ENCODE data around the gene CEP20.
A peak's percentile ranks its signal among the peaks of the same experiment; 100 is the strongest.

The CEP20 gene

GRCh38 chr16:15911198-15911597, 22.8 kb upstream of the CEP20 start:
- DNase-seq (ENCODE audit: low spot score), result no peak
- H3K4me3 Mint-ChIP-seq, result no peak overlapping the region
- H3K4me1 Mint-ChIP-seq (ENCODE audit: low read depth), result peaks cover 16% of the 10 kb centered on the region
- no peaks in the 10 kb centered on the region for H3K9me3 Mint-ChIP-seq
- no peaks in the 10 kb centered on the region for H3K27me3 Mint-ChIP-seq (ENCODE audit: low read depth)
- H3K27ac Mint-ChIP-seq, result peak overlapping the region; percentile 42
- H3K36me3 Mint-ChIP-seq (ENCODE audit: low read depth), result no peaks in the 10 kb centered on the region

DNA sequence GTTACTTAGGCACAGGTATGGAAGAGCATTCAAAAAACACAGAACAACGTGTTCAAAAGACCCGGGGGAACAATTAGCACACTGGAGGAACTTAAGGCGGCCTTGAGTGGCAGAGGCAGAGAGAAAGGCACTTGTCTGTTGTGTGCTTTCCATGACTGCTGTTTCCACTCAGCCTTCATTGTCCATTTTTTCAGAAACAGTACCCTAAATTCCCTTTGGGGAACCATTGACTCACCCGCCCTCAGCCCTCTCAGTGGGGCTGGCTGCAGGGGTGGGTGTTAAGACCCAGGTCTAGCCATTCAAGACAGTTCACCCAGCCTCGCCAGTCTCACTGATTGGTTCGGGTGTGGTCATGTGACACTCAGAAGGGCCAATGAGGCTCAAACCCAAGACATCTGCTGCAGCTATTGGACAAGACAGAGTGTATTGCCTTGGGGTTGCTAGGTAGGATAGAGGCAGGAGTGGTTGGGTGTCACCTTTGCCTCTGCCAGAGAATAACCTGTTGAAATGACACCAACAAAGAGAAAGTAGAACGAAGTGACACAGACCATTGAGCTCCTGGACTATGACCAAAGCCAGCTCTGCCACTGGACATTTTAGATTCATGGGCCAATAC, 19.6 kb upstream of the CEP20 start:
- Mint-ChIP-seq H3K27ac (no peak overlapping the region), H3K4me1 (ENCODE audit: low read depth) (peaks cover 12% of the 10 kb centered on the region), H3K4me3 (no peak overlapping the region), H3K9me3 (no peaks in the 10 kb centered on the region), H3K36me3 (ENCODE audit: low read depth) (no peaks in the 10 kb centered on the region), H3K27me3 (ENCODE audit: low read depth) (no peaks in the 10 kb centered on the region)
- DNase-seq (ENCODE audit: low spot score), result peak; percentile 53

DNA sequence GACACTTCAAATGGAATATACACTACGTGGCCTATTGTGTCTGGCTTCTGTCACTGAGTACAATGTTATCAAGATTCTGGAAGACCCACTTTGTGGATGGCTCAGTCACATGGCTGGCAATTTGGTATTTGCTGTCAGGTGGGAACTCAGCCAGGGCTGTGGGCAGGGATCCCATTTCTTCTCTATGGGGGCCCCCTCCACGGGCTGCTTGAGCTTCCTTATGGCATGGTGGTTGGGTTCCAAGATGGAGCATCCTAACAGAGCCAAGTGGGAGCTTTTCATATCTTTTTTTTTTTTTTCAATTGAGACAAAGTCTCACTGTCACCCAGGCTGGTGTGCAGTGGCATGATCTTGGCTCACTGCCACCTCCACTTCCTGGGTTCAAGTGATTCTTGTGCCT, 18.0 kb upstream of the CEP20 start:
- Mint-ChIP-seq H3K9me3 (no peaks in the 10 kb centered on the region), H3K4me3 (no peak overlapping the region), H3K36me3 (ENCODE audit: low read depth) (no peaks in the 10 kb centered on the region), H3K4me1 (ENCODE audit: low read depth) (peaks cover 7% of the 10 kb centered on the region), H3K27ac (no peak overlapping the region), H3K27me3 (ENCODE audit: low read depth) (no peaks in the 10 kb centered on the region)
- DNase-seq (ENCODE audit: low spot score), result no peak

GRCh38 chr16:15903960-15904359, 15.6 kb upstream of the CEP20 start:
- no peaks in the 10 kb centered on the region for H3K27me3 Mint-ChIP-seq (ENCODE audit: low read depth)
- peaks cover 18% of the 10 kb centered on the region for H3K4me1 Mint-ChIP-seq (ENCODE audit: low read depth)
- no peaks in the 10 kb centered on the region for H3K36me3 Mint-ChIP-seq (ENCODE audit: low read depth)
- no peak overlapping the region for H3K27ac Mint-ChIP-seq
- H3K4me3 Mint-ChIP-seq, result no peak overlapping the region
- DNase-seq (ENCODE audit: low spot score), result no peak
- no peaks in the 10 kb centered on the region for H3K9me3 Mint-ChIP-seq

- Mint-ChIP-seq H3K4me3 (no peak overlapping the region), H3K27me3 (ENCODE audit: low read depth) (no peaks in the 10 kb centered on the region), H3K9me3 (no peaks in the 10 kb centered on the region), H3K36me3 (ENCODE audit: low read depth) (no peaks in the 10 kb centered on the region), H3K27ac (no peak overlapping the region), H3K4me1 (ENCODE audit: low read depth) (peaks cover 36% of the 10 kb centered on the region)
- DNase-seq (ENCODE audit: low spot score), result no peak
These were observed 12.6 kb upstream of the CEP20 start for GRCh38 chr16:15900901-15901500.

GRCh38 chr16:15900357-15900756, 12.0 kb upstream of the CEP20 start:
- Mint-ChIP-seq H3K9me3 (no peaks in the 10 kb centered on the region), H3K4me3 (no peak overlapping the region), H3K4me1 (ENCODE audit: low read depth) (peaks cover 36% of the 10 kb centered on the region), H3K27ac (no peak overlapping the region), H3K27me3 (ENCODE audit: low read depth) (no peaks in the 10 kb centered on the region), H3K36me3 (ENCODE audit: low read depth) (no peaks in the 10 kb centered on the region)
- no peak for DNase-seq (ENCODE audit: low spot score)

DNA sequence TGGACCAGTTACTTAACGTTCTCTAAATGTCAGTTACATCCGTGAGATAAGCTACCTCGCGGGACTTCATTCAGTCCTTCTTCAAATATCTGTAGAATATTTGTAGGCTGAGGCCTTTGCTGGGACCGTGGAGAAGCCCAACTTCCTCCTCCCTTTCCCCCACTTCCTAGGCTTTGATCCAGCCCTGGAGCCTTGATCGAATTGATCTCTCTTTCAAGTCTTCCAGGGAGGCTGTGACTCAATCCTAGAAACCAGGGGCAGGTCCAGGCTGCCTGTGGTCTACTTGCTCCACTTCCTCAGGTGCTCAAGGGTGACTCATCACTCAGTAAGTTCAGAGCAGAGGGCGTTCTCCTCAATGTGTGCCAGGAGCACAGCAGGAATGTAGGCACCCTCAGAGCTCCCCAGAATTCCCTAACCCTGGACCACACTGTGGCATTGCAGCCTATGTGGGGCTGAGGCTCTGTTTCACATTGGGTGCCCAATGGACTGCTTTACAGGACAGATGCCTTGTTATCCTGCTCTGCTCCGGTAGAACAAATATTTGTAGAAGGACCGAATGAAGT, 11.2 kb upstream of the CEP20 start:
- no peaks in the 10 kb centered on the region for H3K36me3 Mint-ChIP-seq (ENCODE audit: low read depth)
- H3K27me3 Mint-ChIP-seq (ENCODE audit: low read depth), result no peaks in the 10 kb centered on the region
- H3K4me3 Mint-ChIP-seq, result peak overlapping the region; percentile 21
- H3K27ac Mint-ChIP-seq, result peak overlapping the region; percentile 56
- H3K4me1 Mint-ChIP-seq (ENCODE audit: low read depth), result peaks cover 41% of the 10 kb centered on the region
- no peaks in the 10 kb centered on the region for H3K9me3 Mint-ChIP-seq
- DNase-seq (ENCODE audit: low spot score), result peak; percentile 71

GRCh38 chr16:15898654-15899053, 10.3 kb upstream of the CEP20 start:
- Mint-ChIP-seq H3K4me3 (peak overlapping the region; percentile 79), H3K9me3 (no peaks in the 10 kb centered on the region), H3K4me1 (ENCODE audit: low read depth) (peaks cover 42% of the 10 kb centered on the region), H3K27ac (peak overlapping the region; percentile 90), H3K27me3 (ENCODE audit: low read depth) (no peaks in the 10 kb centered on the region), H3K36me3 (ENCODE audit: low read depth) (no peaks in the 10 kb centered on the region)
- DNase-seq (ENCODE audit: low spot score), result no peak

DNA sequence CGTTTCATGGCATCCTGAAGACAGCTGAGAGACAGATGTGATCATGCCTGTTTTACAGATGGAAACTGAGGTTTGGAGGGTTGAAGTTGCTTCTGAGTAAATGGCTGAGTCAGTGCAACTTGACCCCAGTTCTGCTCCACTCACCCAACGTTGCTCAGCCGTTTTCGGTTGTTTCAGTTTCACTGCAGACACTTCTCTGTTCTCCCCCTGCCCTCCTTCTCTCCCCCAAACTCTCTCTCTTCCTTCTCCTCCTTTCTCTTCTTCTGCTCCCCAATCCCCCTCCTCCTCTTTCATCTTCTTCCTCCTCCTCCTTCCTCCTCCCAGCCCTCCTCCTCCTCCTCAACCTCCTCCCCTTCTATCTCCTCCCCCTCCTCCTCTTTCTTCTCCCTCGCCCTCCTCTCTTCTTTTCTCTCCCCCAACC, 9.4 kb upstream of the CEP20 start:
- Mint-ChIP-seq H3K27ac (peak overlapping the region; percentile 90), H3K4me3 (peak overlapping the region; percentile 79), H3K9me3 (no peaks in the 10 kb centered on the region), H3K4me1 (ENCODE audit: low read depth) (peaks cover 43% of the 10 kb centered on the region), H3K27me3 (ENCODE audit: low read depth) (no peaks in the 10 kb centered on the region), H3K36me3 (ENCODE audit: low read depth) (no peaks in the 10 kb centered on the region)
- peak; percentile 71 for DNase-seq (ENCODE audit: low spot score)

DNA sequence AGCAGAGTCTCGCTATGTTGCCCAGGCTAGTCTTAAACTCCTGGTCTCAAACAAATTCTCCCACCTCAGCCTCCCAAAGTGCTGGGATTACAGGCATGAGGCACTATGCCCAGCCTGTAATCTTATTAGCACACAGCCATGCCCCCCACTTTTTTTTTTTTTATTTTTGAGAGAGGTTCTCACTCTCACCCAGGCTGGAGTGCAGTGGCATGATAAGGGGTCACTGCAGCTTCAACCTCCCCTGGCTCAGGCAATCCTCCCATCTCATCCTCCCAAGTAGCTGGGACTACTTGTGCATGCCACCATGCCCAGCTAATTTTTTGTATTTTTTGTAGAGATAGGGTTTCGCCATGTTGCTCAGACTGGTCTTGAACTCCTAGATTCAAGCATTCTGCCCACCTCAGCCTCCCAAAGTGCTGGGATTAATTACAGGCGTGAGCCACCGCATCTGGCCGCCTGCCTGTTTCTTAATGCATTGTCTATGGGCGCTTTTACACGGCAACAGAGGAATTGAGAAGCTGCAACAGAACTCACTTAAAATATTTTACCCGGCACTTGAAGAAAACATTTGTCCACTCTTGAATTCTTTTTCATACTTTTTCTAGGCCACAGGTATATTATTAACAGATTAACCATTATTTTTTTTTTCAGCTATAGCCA, 8.8 kb upstream of the CEP20 start:
- Mint-ChIP-seq H3K27me3 (ENCODE audit: low read depth) (no peaks in the 10 kb centered on the region), H3K4me1 (ENCODE audit: low read depth) (peaks cover 42% of the 10 kb centered on the region), H3K4me3 (peak overlapping the region; percentile 79), H3K36me3 (ENCODE audit: low read depth) (no peaks in the 10 kb centered on the region), H3K27ac (peak overlapping the region; percentile 90), H3K9me3 (no peaks in the 10 kb centered on the region)
- no peak for DNase-seq (ENCODE audit: low spot score)

DNA sequence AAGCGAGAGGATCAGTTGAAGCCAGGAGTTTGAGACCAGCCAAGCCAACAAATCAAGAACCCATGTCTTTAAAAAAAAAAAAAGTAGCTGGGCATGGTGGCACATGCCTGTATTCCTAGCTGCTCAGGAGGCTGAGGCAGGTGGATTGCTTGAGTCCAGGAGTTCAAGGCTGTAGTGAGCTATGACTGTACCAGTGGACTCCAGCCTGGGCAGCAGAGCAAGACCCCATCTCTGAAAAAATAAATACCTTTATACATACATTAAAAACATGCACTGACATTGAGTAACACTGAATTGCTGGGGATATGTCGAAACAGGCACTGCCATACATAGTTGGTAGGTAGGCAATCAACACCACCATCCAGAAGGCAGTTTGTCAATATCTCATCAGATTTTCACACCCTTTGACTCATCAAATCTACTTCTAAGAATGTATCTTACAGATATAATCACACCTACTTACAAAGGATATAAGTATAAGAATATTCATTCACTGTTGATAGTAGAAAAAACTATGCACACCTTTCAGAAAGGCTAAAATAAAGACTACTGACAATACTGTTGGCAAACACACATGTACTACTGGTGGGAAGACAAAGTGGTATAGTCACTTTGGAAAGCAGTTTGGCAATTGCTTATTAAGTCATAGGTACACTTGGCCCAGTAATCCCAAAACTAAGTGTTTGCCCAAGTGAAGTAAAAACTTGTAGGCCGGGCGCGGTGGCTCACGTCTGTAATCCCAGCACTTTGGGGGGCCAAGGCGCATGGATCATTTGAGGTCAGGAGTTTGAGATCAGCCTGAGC, 6.4 kb upstream of the CEP20 start:
- H3K9me3 Mint-ChIP-seq, result no peaks in the 10 kb centered on the region

DNA sequence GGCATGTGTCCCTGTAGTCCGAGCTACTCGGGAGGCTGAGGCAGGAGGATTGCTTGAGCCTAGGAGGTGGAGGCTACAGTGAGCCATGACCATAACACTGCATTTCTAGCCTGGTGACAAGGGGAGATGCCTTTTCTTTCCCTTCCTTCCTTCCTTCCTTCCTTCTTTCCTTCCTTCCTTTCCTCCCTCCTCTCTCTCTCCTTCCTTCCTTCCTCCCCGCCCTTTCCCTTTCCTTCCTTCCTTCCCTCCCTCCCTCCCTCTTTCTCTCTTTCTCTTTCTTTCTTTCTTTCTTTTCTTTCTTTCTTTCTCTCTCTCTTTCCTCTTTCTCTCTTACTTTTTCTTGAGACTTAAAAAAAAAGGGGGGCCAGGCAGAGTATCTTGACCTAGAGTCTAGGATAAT, 3.1 kb upstream of the CEP20 start:
- H3K27ac Mint-ChIP-seq, result no peak overlapping the region
- no peak for DNase-seq (ENCODE audit: low spot score)
- peaks cover 31% of the 10 kb centered on the region for H3K4me1 Mint-ChIP-seq (ENCODE audit: low read depth)
- H3K36me3 Mint-ChIP-seq (ENCODE audit: low read depth), result peaks cover 11% of the 10 kb centered on the region
- H3K4me3 Mint-ChIP-seq, result no peak overlapping the region
- no peaks in the 10 kb centered on the region for H3K27me3 Mint-ChIP-seq (ENCODE audit: low read depth)
- no peaks in the 10 kb centered on the region for H3K9me3 Mint-ChIP-seq

More for the DNA sequence above, 6.4 kb upstream of the CEP20 start:
- no peak overlapping the region for H3K4me3 Mint-ChIP-seq
- H3K27me3 Mint-ChIP-seq (ENCODE audit: low read depth), result no peaks in the 10 kb centered on the region
- no peaks in the 10 kb centered on the region for H3K36me3 Mint-ChIP-seq (ENCODE audit: low read depth)
- no peak for DNase-seq (ENCODE audit: low spot score)
- H3K4me1 Mint-ChIP-seq (ENCODE audit: low read depth), result peaks cover 41% of the 10 kb centered on the region
- H3K27ac Mint-ChIP-seq, result peak overlapping the region; percentile 15

DNA sequence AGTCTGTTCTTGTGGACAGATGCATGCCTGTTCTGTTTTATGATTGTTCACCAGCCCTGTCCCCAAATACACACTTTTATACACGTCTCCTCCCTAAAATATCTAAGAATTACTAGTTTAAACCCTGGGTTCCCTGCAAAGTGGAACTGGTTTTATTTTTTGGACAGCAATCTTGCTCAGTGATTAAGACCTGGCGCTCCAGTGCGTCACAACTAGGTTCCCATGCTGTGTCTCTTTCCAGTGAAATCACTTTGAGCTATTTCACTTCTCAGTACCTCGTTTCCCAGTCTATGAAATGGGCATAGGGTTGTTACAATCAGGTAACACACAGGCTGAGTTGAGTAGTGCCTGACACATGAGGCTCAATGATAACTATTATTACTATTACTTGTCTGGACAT, 1.1 kb downstream of the CEP20 start:
- Mint-ChIP-seq H3K27me3 (ENCODE audit: low read depth) (no peaks in the 10 kb centered on the region), H3K4me3 (peak overlapping the region; percentile 94), H3K9me3 (no peaks in the 10 kb centered on the region), H3K4me1 (ENCODE audit: low read depth) (peaks cover 34% of the 10 kb centered on the region), H3K27ac (peak overlapping the region; percentile 95), H3K36me3 (ENCODE audit: low read depth) (peaks cover 28% of the 10 kb centered on the region)
- no peak for DNase-seq (ENCODE audit: low spot score)

GRCh38 chr16:15886078-15886477, 2.3 kb downstream of the CEP20 start:
- Mint-ChIP-seq H3K9me3 (no peaks in the 10 kb centered on the region), H3K4me1 (ENCODE audit: low read depth) (peaks cover 28% of the 10 kb centered on the region), H3K4me3 (peak overlapping the region; percentile 17), H3K27ac (no peak overlapping the region), H3K27me3 (ENCODE audit: low read depth) (no peaks in the 10 kb centered on the region), H3K36me3 (ENCODE audit: low read depth) (peaks cover 35% of the 10 kb centered on the region)
- no peak for DNase-seq (ENCODE audit: low spot score)
